Measurements from ENCODE around the gene FGD6.
A peak's percentile ranks its signal among the peaks of the same experiment; 100 is the strongest.
"Not testable (repeated sequence)": the region's sequence is repeated elsewhere in the genome, so short reads cannot be mapped to it uniquely, and the experiment has no call there.

FGD6 gene

DNA sequence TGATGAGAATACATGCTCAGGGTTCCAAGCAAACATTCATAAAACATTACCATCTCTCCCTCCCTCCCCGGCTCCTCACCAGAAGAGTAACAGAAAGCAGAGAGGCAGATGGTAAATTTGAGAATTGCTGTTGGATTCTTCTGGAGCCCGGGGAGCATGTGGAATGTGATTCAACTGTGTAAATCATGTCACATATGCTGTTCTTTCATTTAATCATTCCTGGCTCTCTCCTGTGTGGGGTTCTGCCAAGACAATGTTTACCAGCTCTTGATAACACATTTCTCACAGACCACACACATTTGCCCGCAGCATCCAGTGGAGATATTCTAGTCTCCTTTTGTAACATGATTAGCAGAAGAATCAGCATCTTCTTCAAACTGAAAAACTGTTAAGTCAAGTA is 120.4 kb downstream of the FGD6 start:
- peak; percentile 53 for ATAC-seq
- TF ChIP-seq ISL1 (CRISPR knock-in tag; IDR thresholded peaks at IDR 0.05) = peak; percentile 63; the same call in 1 of the 2 replicates
- TF ChIP-seq, protein P1, sequence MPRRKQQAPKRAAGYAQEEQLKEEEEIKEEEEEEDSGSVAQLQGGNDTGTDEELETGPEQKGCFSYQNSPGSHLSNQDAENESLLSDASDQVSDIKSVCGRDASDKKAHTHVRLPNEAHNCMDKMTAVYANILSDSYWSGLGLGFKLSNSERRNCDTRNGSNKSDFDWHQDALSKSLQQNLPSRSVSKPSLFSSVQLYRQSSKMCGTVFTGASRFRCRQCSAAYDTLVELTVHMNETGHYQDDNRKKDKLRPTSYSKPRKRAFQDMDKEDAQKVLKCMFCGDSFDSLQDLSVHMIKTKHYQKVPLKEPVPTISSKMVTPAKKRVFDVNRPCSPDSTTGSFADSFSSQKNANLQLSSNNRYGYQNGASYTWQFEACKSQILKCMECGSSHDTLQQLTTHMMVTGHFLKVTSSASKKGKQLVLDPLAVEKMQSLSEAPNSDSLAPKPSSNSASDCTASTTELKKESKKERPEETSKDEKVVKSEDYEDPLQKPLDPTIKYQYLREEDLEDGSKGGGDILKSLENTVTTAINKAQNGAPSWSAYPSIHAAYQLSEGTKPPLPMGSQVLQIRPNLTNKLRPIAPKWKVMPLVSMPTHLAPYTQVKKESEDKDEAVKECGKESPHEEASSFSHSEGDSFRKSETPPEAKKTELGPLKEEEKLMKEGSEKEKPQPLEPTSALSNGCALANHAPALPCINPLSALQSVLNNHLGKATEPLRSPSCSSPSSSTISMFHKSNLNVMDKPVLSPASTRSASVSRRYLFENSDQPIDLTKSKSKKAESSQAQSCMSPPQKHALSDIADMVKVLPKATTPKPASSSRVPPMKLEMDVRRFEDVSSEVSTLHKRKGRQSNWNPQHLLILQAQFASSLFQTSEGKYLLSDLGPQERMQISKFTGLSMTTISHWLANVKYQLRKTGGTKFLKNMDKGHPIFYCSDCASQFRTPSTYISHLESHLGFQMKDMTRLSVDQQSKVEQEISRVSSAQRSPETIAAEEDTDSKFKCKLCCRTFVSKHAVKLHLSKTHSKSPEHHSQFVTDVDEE (CRISPR knock-in tag; IDR thresholded peaks at IDR 0.05) = no peak

DNA sequence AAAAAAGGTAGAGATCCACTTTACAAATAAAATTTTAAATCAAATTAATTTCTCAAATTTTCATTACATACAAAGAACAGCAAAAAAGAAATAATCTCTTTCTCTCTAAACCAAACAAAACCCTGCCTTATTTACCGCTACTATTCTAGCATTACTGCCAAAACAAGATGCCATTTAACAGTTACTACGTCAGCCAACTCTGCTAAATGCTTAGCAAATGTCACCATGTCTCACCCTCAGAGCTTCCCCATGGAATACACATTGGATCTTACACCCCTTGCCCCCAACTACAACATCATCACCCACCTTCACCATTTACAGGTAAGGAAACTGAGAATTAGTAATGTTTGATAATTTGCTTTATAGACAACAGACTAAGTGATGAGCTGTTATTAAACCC is 120.9 kb downstream of the FGD6 start:
- TF ChIP-seq, protein P2, sequence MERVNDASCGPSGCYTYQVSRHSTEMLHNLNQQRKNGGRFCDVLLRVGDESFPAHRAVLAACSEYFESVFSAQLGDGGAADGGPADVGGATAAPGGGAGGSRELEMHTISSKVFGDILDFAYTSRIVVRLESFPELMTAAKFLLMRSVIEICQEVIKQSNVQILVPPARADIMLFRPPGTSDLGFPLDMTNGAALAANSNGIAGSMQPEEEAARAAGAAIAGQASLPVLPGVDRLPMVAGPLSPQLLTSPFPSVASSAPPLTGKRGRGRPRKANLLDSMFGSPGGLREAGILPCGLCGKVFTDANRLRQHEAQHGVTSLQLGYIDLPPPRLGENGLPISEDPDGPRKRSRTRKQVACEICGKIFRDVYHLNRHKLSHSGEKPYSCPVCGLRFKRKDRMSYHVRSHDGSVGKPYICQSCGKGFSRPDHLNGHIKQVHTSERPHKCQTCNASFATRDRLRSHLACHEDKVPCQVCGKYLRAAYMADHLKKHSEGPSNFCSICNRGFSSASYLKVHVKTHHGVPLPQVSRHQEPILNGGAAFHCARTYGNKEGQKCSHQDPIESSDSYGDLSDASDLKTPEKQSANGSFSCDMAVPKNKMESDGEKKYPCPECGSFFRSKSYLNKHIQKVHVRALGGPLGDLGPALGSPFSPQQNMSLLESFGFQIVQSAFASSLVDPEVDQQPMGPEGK (CRISPR knock-in tag; IDR thresholded peaks at IDR 0.05; ENCODE audit: borderline replicate concordance) = no peak
- no peak for TF ChIP-seq BACH2 (CRISPR knock-in tag; IDR thresholded peaks at IDR 0.05; ENCODE audit: borderline replicate concordance)
- TF ChIP-seq CREB5 (CRISPR knock-in tag; IDR thresholded peaks at IDR 0.05; ENCODE audit: low read depth) = no peak
- no peak for TF ChIP-seq ISL1 (CRISPR knock-in tag; IDR thresholded peaks at IDR 0.05)
- no peak for TF ChIP-seq PPARA (CRISPR knock-in tag; IDR thresholded peaks at IDR 0.05; ENCODE audit: borderline replicate concordance)
- ATAC-seq = no peak

DNA sequence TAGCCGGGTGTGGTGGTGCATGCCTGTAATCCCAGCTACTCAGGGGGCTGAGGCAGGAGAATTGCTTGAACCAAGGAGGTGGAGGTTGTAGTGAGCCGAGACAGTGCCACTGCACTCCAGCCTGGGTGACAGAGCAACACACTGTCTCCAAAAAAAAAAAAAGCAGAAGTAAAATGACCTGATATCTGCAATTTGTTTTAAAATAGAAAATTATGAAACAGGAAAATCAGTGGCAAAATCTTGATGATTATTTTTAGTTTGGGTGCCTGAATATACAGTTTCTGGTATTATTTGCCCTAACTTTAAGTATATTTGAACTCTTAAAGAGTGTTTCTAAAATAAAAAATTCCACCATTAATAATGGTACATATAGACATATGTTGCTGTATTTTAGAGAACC is 121.4 kb downstream of the FGD6 start:
- ATAC-seq = not testable (repeated sequence)

DNA sequence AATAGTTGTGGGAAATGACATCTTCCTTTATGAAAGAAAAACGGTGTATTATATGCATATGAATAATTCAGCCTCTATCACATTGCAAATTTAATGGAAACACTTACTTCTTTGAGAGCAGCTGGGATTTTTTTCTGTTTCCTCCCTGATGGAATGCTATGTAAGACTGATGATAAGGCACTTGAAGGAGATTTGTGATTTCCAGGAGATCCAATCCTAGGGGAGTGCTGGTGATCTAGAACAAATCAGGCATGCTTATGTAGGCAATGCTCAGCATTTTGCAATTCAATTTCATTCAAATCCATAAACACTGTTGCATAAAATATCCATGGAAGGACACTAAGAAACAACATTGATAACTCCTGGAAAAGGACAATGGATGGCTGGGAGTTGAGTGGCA is 127.8 kb downstream of the FGD6 start:
- ATAC-seq = no peak
- TF ChIP-seq GLIS3 (CRISPR knock-in tag; IDR thresholded peaks at IDR 0.05) (no peak), TOX (CRISPR knock-in tag; IDR thresholded peaks at IDR 0.05; ENCODE audit: borderline replicate concordance) (no peak), ZC3H10 (CRISPR knock-in tag; IDR thresholded peaks at IDR 0.05) (no peak), ZNF70 (CRISPR knock-in tag; IDR thresholded peaks at IDR 0.05) (no peak), BACH2 (CRISPR knock-in tag; IDR thresholded peaks at IDR 0.05; ENCODE audit: borderline replicate concordance) (no peak), POU6F1 (CRISPR knock-in tag; IDR thresholded peaks at IDR 0.05; ENCODE audit: borderline replicate concordance, low read depth) (no peak), ISL1 (CRISPR knock-in tag; IDR thresholded peaks at IDR 0.05) (no peak)

DNA sequence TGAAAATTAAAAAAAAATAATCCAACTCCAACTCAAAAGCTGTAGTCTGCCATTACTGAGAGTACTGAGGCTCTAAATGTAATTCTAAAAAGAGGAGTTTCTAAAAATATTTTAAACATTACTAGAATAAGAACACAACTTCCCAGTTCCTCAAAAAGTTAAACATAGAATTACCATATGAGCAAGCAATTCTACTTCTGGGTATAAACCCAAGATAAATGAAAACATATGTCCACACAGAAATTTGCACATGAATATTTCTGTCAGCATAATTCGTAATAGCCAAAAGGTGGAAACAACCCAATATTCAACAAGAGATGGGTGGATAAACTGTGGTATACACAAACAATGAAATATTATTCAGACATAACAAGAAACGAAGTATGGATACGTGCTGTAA is 128.9 kb downstream of the FGD6 start:
- no peak for TF ChIP-seq ZC3H10 (CRISPR knock-in tag; IDR thresholded peaks at IDR 0.05)
- TF ChIP-seq TCF4 (CRISPR knock-in tag; IDR thresholded peaks at IDR 0.05; ENCODE audit: borderline replicate concordance) = no peak
- no peak for TF ChIP-seq ZNF70 (CRISPR knock-in tag; IDR thresholded peaks at IDR 0.05)
- TF ChIP-seq ZFP30 (CRISPR knock-in tag; IDR thresholded peaks at IDR 0.05) = no peak
- TF ChIP-seq BACH2 (CRISPR knock-in tag; IDR thresholded peaks at IDR 0.05; ENCODE audit: borderline replicate concordance) = no peak
- TF ChIP-seq, protein P1 (CRISPR knock-in tag; IDR thresholded peaks at IDR 0.05) = no peak
- TF ChIP-seq, protein P2 (CRISPR knock-in tag; IDR thresholded peaks at IDR 0.05; ENCODE audit: borderline replicate concordance) = no peak
- no peak for TF ChIP-seq CSDC2 (CRISPR knock-in tag; IDR thresholded peaks at IDR 0.05)
- no peak for TF ChIP-seq PPARA (CRISPR knock-in tag; IDR thresholded peaks at IDR 0.05; ENCODE audit: borderline replicate concordance)
- no peak for TF ChIP-seq ZNF565 (CRISPR knock-in tag; conservative IDR thresholded peaks at IDR 0.05; ENCODE audit: low read depth)
- no peak for TF ChIP-seq OSR1 (CRISPR knock-in tag; IDR thresholded peaks at IDR 0.05)
- no peak for TF ChIP-seq POU6F1 (CRISPR knock-in tag; IDR thresholded peaks at IDR 0.05; ENCODE audit: borderline replicate concordance, low read depth)
- ATAC-seq = no peak
